GM12891 (cell line): Measurements from ENCODE around the gene CLEC18C.

Experiments
- PAX5 ChIP-seq: IDR thresholded peaks from 2 replicates; pipeline ENCODE4 v1.6.1; 2011; ENCODE audit warnings: low read length, moderate library complexity, mild to moderate bottlenecking; ENCODE audit not compliant: insufficient read depth, severe bottlenecking
- POLR2A ChIP-seq: IDR thresholded peaks from 2 replicates; pipeline ENCODE4 v1.6.1; 2011; ENCODE audit warnings: low read depth, low read length, control low read depth
- POLR2AphosphoS5 ChIP-seq: IDR thresholded peaks from 2 replicates; pipeline ENCODE4 v1.6.1; 2011; ENCODE audit warnings: low read depth, low read length, control low read depth
- SPI1 ChIP-seq: IDR thresholded peaks from 2 replicates; pipeline ENCODE4 v1.6.1; 2011; ENCODE audit warnings: low read depth, low read length, control low read depth
- TAF1 ChIP-seq: IDR thresholded peaks from 2 replicates; pipeline ENCODE4 v1.6.1; 2011; ENCODE audit warnings: low read depth, low read length, control low read depth

- no peak for TF ChIP-seq TAF1
- TF ChIP-seq SPI1, result no peak
- no peak for TF ChIP-seq POLR2A
- TF ChIP-seq POLR2AphosphoS5, result no peak
- TF ChIP-seq PAX5, result no peak
Observed at GRCh38 chr16:70160388-70160787, 13.2 kb upstream of the CLEC18C start.
